Bronchial epithelial cell (primary cell): ENCODE data around the gene EVA1C. TPM values are rescaled to one million over a fixed set of nuclear protein-coding genes. Genes with fewer than 3 reads are reported as not detected.
"Not testable (repeated sequence)": the region's sequence is repeated elsewhere in the genome, so short reads cannot be mapped to it uniquely, and the experiment has no call there.

ENCODE experiments used
- DNase-seq: peaks from one replicate; pipeline ENCODE4 v3.0.0-alpha.2; 2010; ENCODE audit warnings: low read depth
- FAIRE-seq: peaks from 2 replicates; lab custom pipeline; 2011; peaks lifted over from hg19 to GRCh38; lab: Jason Lieb, UNC
- H3K27me3 ChIP-seq: 2 replicates; pipeline ENCODE4 v1.5.1; 2011; ENCODE audit warnings: low read length; ENCODE audit not compliant: control insufficient read depth, insufficient read depth
- H3K36me3 ChIP-seq: 2 replicates; pipeline ENCODE4 v1.5.1; 2011; ENCODE audit warnings: low read length; ENCODE audit not compliant: control insufficient read depth, insufficient read depth
- H3K4me3 ChIP-seq: 2 replicates; pipeline ENCODE4 v1.5.1; 2011; ENCODE audit warnings: mild to moderate bottlenecking, low read depth, low read length, control low read depth
- CTCF ChIP-seq: IDR thresholded peaks from 2 replicates; pipeline ENCODE4 v1.5.1; 2011; ENCODE audit warnings: mild to moderate bottlenecking, moderate library complexity, low read length, control low read depth, inconsistent platforms; ENCODE audit not compliant: insufficient read depth, severe bottlenecking
- total RNA-seq: library from RNA; depleted of rRNA; stranded (reverse); fragments of >200 nt; gene quantifications from 2 replicates; pipeline ENCODE4 v1.2.1, GENCODE V29; 2014

Gene EVA1C
- total RNA-seq, 1 donor from 2014 or later: 9.0 TPM

GRCh38 chr21:32437729-32438128, 25.2 kb downstream of the EVA1C start:
- no peak for FAIRE-seq
- no peak overlapping the region for H3K4me3 ChIP-seq
- H3K36me3 ChIP-seq: no peaks in the 10 kb centered on the region
- TF ChIP-seq CTCF: no peak
- no peak for DNase-seq
- H3K27me3 ChIP-seq: no peaks in the 10 kb centered on the region

- no peaks in the 10 kb centered on the region for H3K36me3 ChIP-seq
- no peak for FAIRE-seq
- TF ChIP-seq CTCF: no peak
- no peaks in the 10 kb centered on the region for H3K27me3 ChIP-seq
- peak; percentile 89 for DNase-seq
- H3K4me3 ChIP-seq: no peak overlapping the region
These were observed 30.2 kb downstream of the EVA1C start for GRCh38 chr21:32442566-32443318.

- DNase-seq: no peak
- no peak for FAIRE-seq
- Histone ChIP-seq H3K36me3 (peaks cover 2% of the 10 kb centered on the region), H3K27me3 (no peaks in the 10 kb centered on the region), H3K4me3 (no peak overlapping the region)
- TF ChIP-seq CTCF: no peak
These were observed 32.6 kb downstream of the EVA1C start for GRCh38 chr21:32445101-32445500.

DNA sequence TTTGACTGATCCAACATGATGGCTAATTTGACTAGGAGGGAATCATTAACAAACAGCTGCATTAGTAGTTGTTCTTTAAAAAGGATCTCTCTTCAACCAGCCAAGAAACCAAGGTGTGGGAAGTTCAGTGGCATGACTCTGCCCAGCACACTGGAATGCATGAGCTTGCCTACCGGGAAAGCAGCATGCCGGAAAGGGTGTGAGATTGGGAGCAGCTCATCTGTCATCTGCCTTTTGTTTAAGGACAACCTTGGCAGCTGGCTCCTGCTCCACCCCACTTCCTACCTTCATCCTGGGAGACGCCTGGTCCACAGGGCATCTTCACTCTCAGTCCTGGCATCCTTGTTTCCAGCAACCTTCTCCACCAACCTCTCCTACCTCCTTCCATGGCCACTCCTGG, 33.9 kb downstream of the EVA1C start:
- not testable (repeated sequence) for H3K27me3 ChIP-seq, H3K4me3 ChIP-seq, H3K36me3 ChIP-seq
- FAIRE-seq: peak; percentile 91
- peak; percentile 77 for DNase-seq

DNA sequence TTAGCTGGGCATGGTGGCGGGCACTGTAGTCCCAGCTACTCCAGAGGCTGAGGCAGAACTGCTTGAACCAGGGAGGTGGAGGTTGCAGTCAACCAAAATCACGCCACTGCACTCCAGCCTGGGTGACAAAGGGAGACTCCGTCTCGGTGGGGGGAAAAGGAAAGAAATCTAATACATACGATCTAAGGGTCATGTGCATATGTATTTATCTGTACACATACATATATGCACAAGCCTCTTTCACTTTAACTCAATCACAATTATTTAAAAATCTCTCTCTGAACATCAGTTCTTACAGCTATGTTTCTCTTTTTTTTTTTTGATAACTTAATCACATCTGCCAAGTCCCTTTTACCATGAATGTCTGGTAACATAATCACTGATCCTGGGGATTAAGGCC, 34.7 kb downstream of the EVA1C start:
- Histone ChIP-seq H3K27me3 (no peaks in the 10 kb centered on the region), H3K4me3 (no peak overlapping the region), H3K36me3 (peaks cover 4% of the 10 kb centered on the region)
- DNase-seq: no peak
- no peak for TF ChIP-seq CTCF
- FAIRE-seq: no peak

GRCh38 chr21:32448803-32449594, 36.5 kb downstream of the EVA1C start:
- TF ChIP-seq CTCF: no peak
- FAIRE-seq (no peak), DNase-seq (no peak)
- H3K4me3 ChIP-seq: no peak overlapping the region
- H3K36me3 ChIP-seq: peaks cover 4% of the 10 kb centered on the region
- H3K27me3 ChIP-seq: no peaks in the 10 kb centered on the region

DNA sequence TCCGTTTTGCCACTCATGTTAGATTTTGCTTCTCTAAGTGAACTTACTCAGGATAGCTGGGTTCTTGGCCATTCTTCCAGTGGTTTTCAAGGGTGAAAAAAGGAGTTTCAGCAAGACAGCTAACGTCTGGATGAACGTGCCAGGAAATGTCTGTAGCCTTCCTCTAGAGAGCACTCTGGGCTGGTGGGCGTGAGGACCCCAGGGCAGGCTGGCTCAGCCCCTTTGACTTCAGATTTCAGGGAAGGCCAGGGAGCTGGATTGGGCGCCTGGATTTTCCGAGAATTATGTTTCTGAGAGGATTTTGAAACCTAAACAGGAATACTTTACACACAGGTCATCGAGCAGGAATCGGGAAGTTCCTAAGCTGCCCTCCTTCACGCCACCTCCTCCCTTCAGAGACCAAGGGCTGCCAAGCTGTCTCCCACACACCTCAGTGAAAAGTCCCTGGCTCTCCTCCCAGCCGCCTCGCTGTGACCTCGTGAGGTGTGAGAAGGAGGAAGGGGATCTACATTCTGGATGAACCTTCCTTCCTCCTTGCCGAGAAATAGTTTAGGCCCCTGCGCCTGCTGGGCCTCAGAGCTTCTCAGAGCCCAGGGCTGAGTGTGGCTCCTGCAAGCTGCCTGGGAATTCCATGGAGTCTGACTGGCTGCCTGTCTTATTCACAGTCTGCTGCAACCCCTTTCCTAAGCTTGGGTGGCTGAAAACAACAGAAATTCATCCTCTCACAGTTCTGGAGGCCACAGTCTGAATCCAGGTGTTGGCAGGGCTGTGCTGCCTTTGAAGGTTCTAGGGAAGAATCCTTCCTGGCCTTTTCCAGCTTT, 38.6 kb downstream of the EVA1C start:
- DNase-seq: peak; percentile 73
- H3K4me3 ChIP-seq, FAIRE-seq: not testable (repeated sequence)

DNA sequence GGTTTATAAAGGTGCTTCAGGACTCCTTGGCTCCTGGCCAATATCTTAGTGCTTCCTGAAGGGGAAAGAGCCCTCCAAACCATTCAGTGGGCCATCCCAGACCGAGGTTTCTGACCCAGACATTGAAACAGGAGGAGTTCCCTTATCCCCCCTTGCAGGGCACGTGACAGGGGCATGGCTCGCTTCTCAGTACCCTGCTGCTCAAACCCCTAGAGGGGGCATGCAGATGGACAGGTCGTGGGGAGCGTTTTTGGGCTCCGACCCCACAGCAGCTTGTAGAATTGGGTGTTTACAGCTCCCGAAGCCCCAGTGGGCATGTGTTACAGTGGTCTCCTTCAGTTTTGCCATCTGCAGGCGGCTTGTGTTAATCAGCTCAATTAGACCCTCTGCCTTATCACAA, 39.7 kb downstream of the EVA1C start:
- DNase-seq, H3K4me3 ChIP-seq, FAIRE-seq, H3K36me3 ChIP-seq, H3K27me3 ChIP-seq: not testable (repeated sequence)

More for the DNA sequence above, 38.6 kb downstream of the EVA1C start:
- H3K36me3 ChIP-seq, H3K27me3 ChIP-seq: not testable (repeated sequence)
